ENCODE data around the gene ZFYVE1.

ZFYVE1 gene

GRCh38 chr14:72924337-72924736 is 102.6 kb downstream of the ZFYVE1 start:
- H3K4me3 ChIP-seq (ENCODE audit: low read depth, low read length): no peak overlapping the region

GRCh38 chr14:72921396-72921795 is 105.5 kb downstream of the ZFYVE1 start:
- no peak overlapping the region for H3K4me3 ChIP-seq (ENCODE audit: low read depth, low read length)

- no peak overlapping the region for H3K4me3 ChIP-seq (ENCODE audit: low read depth, low read length)
Observed at GRCh38 chr14:72920008-72920407, 106.9 kb downstream of the ZFYVE1 start.
